ENCODE data around the gene C2. TPM values are rescaled to one million over a fixed set of nuclear protein-coding genes. Genes with fewer than 3 reads are reported as not detected.

C2 gene
- total and polyA plus RNA-seq, 2 donors (not counting 1 experiment from before 2014, with no cell fraction given), result 0.28 to 3.4 TPM

DNA sequence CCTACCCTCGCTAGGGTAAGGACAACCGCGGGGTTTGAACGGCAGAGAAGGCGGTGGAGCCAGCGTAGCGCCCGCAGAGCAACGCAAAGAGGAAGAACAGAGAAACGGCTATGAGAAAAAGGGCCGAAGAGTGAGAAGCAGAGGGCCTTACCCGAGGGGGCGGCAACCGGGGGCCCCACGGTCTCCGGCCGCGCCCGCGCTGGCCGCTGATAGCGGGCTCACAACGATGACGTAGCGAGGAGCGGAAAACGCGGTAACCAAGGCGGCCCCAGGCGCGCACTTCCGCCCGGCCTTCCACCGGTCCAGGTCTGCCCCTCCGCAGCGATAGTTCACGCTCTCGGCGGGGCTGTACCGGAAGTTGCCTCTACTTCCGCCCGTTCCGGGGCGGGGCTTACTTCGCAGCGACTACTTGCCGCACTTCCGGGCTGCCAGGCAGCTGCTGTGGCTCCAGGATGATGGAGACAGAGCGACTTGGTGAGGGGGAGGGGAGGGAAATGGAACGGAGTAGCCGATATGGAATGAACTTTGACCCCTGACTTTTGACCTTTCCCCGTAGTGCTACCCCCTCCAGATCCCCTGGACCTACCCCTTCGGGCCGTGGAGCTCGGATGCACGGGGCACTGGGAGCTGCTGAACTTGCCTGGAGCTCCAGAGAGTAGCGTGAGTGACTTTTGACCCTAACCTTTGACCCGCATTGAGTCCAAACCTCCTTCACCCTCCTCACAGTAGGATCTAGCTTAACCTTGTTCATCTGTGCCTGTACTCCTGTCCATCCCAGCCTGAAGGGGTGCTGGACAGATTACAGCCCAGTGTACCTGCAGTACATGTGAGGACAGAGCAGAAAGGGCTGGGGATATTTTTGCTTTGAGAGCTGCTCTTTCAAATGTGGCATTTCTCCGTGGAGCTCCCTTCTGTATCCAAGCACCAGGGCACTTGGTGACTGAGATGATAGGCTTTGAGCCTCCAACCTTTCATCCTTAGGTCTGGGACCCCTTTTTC lies 31.5 kb downstream of the C2 start, which contains the start of the genes NELFE and SKIC2:
Gene NELFE (minus strand): TSS at position 231 of the 999 bp plus-strand sequence. CDS start 525 bp downstream, outside the sequence.
Gene SKIC2 (plus strand): TSS at position 435 of the 999 bp plus-strand sequence. CDS start 18 bp downstream, at position 453.
- H3K4me1 ChIP-seq (ENCODE audit: control insufficient read depth in 2 of 2, insufficient read depth in 2 of 2, low read length in 2 of 2), result peaks cover 16 to 23% of the 10 kb centered on the region in 2 donors
- no peaks in the 10 kb centered on the region for H3K27me3 ChIP-seq (replicated peaks in 1 of 4; ENCODE audit: control extremely low read depth in 1 of 4, control insufficient read depth in 3 of 4, insufficient read depth in 4 of 4, low read length in 3 of 4)
- intact Hi-C loops (cut with micrococcal nuclease), result loop anchor here (1.0 to 5.0 kb wide), 8 partner anchors 13 to 557 kb away; partner anchors contain the start of genes AGPAT1, DXO, MICA and PRRC2A
- H3K9me3 ChIP-seq (ENCODE audit: control extremely low read depth in 1 of 3, control insufficient read depth in 2 of 3, insufficient read depth in 1 of 3, low read length in 2 of 3), result no peaks in the 10 kb centered on the region
- H3K9me3 Mint-ChIP-seq (ENCODE audit: insufficient read depth), result no peaks in the 10 kb centered on the region
- H3K27me3 Mint-ChIP-seq, result no peaks in the 10 kb centered on the region
- ChIA-PET CTCF (interaction anchor here (0.6 to 1.5 kb wide), 6 partner anchors 9 to 278 kb away, joined by 3 to 10 read pairs (median 4); partner anchors contain the start of genes DXO, LY6G5C and NEU1), POLR2A (interaction anchor here (0.6 to 1.6 kb wide), 8 partner anchors 8 to 977 kb away, joined by 3 to 24 read pairs (median 3); partner anchors contain the start of genes BAG6, DXO and EHMT2)
- peak within 1 kb of the TSS; percentile 96 for H3K27ac Mint-ChIP-seq
- DNase-seq (peak; percentile 99), ATAC-seq (ENCODE audit: low read depth) (peak; percentile 98)
- peaks cover 30% of the 10 kb centered on the region for H3K4me1 Mint-ChIP-seq
- H3K79me2 ChIP-seq (ENCODE audit: control insufficient read depth, insufficient read depth, low read length), result peaks cover 44% of the 10 kb centered on the region
- TF ChIP-seq, protein P1, sequence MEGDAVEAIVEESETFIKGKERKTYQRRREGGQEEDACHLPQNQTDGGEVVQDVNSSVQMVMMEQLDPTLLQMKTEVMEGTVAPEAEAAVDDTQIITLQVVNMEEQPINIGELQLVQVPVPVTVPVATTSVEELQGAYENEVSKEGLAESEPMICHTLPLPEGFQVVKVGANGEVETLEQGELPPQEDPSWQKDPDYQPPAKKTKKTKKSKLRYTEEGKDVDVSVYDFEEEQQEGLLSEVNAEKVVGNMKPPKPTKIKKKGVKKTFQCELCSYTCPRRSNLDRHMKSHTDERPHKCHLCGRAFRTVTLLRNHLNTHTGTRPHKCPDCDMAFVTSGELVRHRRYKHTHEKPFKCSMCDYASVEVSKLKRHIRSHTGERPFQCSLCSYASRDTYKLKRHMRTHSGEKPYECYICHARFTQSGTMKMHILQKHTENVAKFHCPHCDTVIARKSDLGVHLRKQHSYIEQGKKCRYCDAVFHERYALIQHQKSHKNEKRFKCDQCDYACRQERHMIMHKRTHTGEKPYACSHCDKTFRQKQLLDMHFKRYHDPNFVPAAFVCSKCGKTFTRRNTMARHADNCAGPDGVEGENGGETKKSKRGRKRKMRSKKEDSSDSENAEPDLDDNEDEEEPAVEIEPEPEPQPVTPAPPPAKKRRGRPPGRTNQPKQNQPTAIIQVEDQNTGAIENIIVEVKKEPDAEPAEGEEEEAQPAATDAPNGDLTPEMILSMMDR (IDR thresholded peaks at IDR 0.05), result no peak
- TF ChIP-seq EZH2 (IDR thresholded peaks at IDR 0.05; ENCODE audit: borderline replicate concordance, insufficient read depth, low read depth, low read length, poor library complexity, severe bottlenecking), result no peak
- H3K9ac ChIP-seq (ENCODE audit: low read length), result peak within 1 kb of the TSS; percentile 97
- peak within 1 kb of the TSS; percentile 88 to 98 (median 91) for H3K4me3 ChIP-seq (ENCODE audit: control extremely low read depth in 1 of 5, extremely low read depth in 1 of 5, insufficient read depth in 1 of 5, low read depth in 2 of 5, low read length in 4 of 5)
- WGBS (ENCODE audit: insufficient coverage), result under 1% methylated on average over 57 of the region's 59 CpGs
- H2AFZ ChIP-seq (ENCODE audit: insufficient read depth, low read depth, low read length, poor library complexity, severe bottlenecking), result peak within 1 kb of the TSS; percentile 95
- H3K27ac ChIP-seq (ENCODE audit: low read length in 2 of 2), result peak within 1 kb of the TSS; percentile 84 to 91
- no peaks in the 10 kb centered on the region for H4K20me1 ChIP-seq (ENCODE audit: control insufficient read depth, insufficient read depth, low read length, poor library complexity, severe bottlenecking)
- H3K4me3 Mint-ChIP-seq, result peak within 1 kb of the TSS; percentile 96
- peaks cover 3 to 57% of the 10 kb centered on the region in 2 experiments for H3K36me3 ChIP-seq (replicated peaks in 1 of 2; ENCODE audit: control extremely low read depth in 1 of 2, control insufficient read depth in 1 of 2, extremely low read depth in 1 of 2, insufficient read depth in 2 of 2, low read length in 1 of 2)
- H3K4me2 ChIP-seq (replicated peaks; ENCODE audit: low read depth, low read length, poor library complexity, severe bottlenecking), result peak within 1 kb of the TSS; percentile 93

Data from B cell (primary cell).